SK-N-SH (cell line): ENCODE results near the gene CHCHD6. TPM values are rescaled to one million over a fixed set of nuclear protein-coding genes. Genes with fewer than 3 reads are reported as not detected.

Experiments used
- CTCF ChIA-PET: fragments of 300-600, 350-600 bp; formaldehyde crosslinking; extraction: SDS; loops from one replicate; lab custom pipeline; 2021; lab: Yijun Ruan, JAX
- POLR2A ChIA-PET: fragments of 350-600 bp; sonication (Branson Sonifier 250); formaldehyde crosslinking; extraction: SDS; loops from one replicate; lab custom pipeline; 2020; ENCODE audit warnings: antibody characterized with exemption, inconsistent platforms; lab: Yijun Ruan, JAX
- DNase-seq: peaks from one replicate; pipeline ENCODE4 v3.0.0; 2012
- H2AFZ ChIP-seq: fragments of 200-600 bp; sonication (generic); 2 replicates; pipeline ENCODE4 v1.8.1; 2016; ENCODE audit warnings: antibody characterized with exemption, mild to moderate bottlenecking, low read depth
- H3F3A ChIP-seq: fragments of 200-600 bp; sonication (generic); replicated peaks from 2 replicates; pipeline ENCODE3; 2016; ENCODE audit warnings: antibody characterized with exemption, mild to moderate bottlenecking; ENCODE audit not compliant: insufficient read depth
- H3K27ac ChIP-seq, 2 experiments: fragments of 200-500 bp in 1 of 2; fragments of 200-600 bp in 1 of 2; sonication (Bioruptor generic) in 1 of 2; sonication (generic), shearing (Covaris generic) in 1 of 2; 2 replicates each; pipeline versions ENCODE4 v1.5.1 to v1.6.1; 2014 to 2016; ENCODE audit warnings: low read depth in 2 of 2, inconsistent platforms in 1 of 2, low read length in 1 of 2, mild to moderate bottlenecking in 1 of 2, mixed read lengths in 1 of 2
- H3K27me3 ChIP-seq: fragments of 200-600 bp; sonication (generic), shearing (Covaris generic); 2 replicates; pipeline ENCODE4 v1.6.1; 2016; ENCODE audit warnings: mixed run types; ENCODE audit not compliant: insufficient read depth
- H3K36me3 ChIP-seq, 2 experiments: fragments of 200-500 bp in 1 of 2; fragments of 200-600 bp in 1 of 2; sonication (Bioruptor generic) in 1 of 2; sonication (generic) in 1 of 2; replicated peaks in 1 of 2; 2 replicates each; pipeline versions ENCODE3 to v1.5.1; 2014 to 2016; ENCODE audit warnings: low read length in 1 of 2, mild to moderate bottlenecking in 1 of 2; ENCODE audit not compliant: insufficient read depth in 2 of 2, control insufficient read depth in 1 of 2
- H3K4me1 ChIP-seq, 2 experiments: fragments of 200-500 bp in 1 of 2; fragments of 200-600 bp in 1 of 2; sonication (Bioruptor generic) in 1 of 2; sonication (generic), shearing (Covaris generic) in 1 of 2; 2 replicates each; pipeline versions ENCODE4 v1.5.1 to v1.6.1; 2014 to 2016; ENCODE audit warnings: low read depth in 1 of 2, low read length in 1 of 2, mixed run types in 1 of 2; ENCODE audit not compliant: insufficient read depth in 2 of 2, control insufficient read depth in 1 of 2
- H3K4me2 ChIP-seq: fragments of 200-600 bp; sonication (generic), shearing (Covaris generic); 2 replicates; pipeline ENCODE4 v1.6.1; 2017; ENCODE audit warnings: mixed run types
- H3K4me3 ChIP-seq, 2 experiments: fragments of 200-500 bp in 1 of 2; fragments of 200-600 bp in 1 of 2; sonication (Bioruptor generic) in 1 of 2; sonication (generic), shearing (Covaris generic) in 1 of 2; 2 replicates each; pipeline versions ENCODE4 v1.5.1 to v1.8.1; 2014 to 2016; ENCODE audit warnings: low read depth in 2 of 2, inconsistent platforms in 1 of 2, low read length in 1 of 2, mild to moderate bottlenecking in 1 of 2, mixed read lengths in 1 of 2, moderate library complexity in 1 of 2
- H3K79me2 ChIP-seq: fragments of 200-600 bp; sonication (generic); 2 replicates; pipeline ENCODE4 v1.8.1; 2017; ENCODE audit warnings: mild to moderate bottlenecking; ENCODE audit not compliant: insufficient read depth
- H3K9ac ChIP-seq: fragments of 200-600 bp; sonication (generic); 2 replicates; pipeline ENCODE4 v1.6.1; 2017; ENCODE audit warnings: mixed run types
- H3K9me2 ChIP-seq: fragments of 200-600 bp; sonication (generic); 2 replicates; pipeline ENCODE4 v1.6.1; 2017; ENCODE audit warnings: mixed run types
- H3K9me3 ChIP-seq: fragments of 200-600 bp; sonication (generic); 2 replicates; pipeline ENCODE4 v1.6.1; 2017; ENCODE audit warnings: mixed run types, mild to moderate bottlenecking, moderate library complexity
- H4K20me1 ChIP-seq: fragments of 200-600 bp; sonication (generic); 2 replicates; pipeline ENCODE4 v1.6.1; 2017; ENCODE audit warnings: mild to moderate bottlenecking, mixed run types; ENCODE audit not compliant: insufficient read depth
- CHD2 ChIP-seq: fragments of 150-350 bp; IDR thresholded peaks from 2 replicates; pipeline ENCODE4 v1.6.1; 2018; ENCODE audit warnings: low read length; ENCODE audit not compliant: partially characterized antibody
- FOXJ3 ChIP-seq: sonication (generic); formaldehyde crosslinking; IDR thresholded peaks from 2 replicates; pipeline ENCODE4 v1.5.1; 2020; ENCODE audit warnings: mild to moderate bottlenecking, missing genetic modification reagents
- FOXM1 ChIP-seq: IDR thresholded peaks from 2 replicates; pipeline ENCODE4 v1.4.0; 2012; ENCODE audit warnings: low read depth, mild to moderate bottlenecking
- IRF3 ChIP-seq: fragments of 150-350 bp; IDR thresholded peaks from 2 replicates; pipeline ENCODE4 v1.6.1; 2016; ENCODE audit warnings: mild to moderate bottlenecking, low read depth, low read length
- PBX3 ChIP-seq: IDR thresholded peaks from 2 replicates; pipeline ENCODE4; 2012
- RFX5 ChIP-seq: IDR thresholded peaks from 2 replicates; pipeline ENCODE4 v1.6.1; 2012; ENCODE audit warnings: mild to moderate bottlenecking, improper control_type of control experiment, low read length
- RXRA ChIP-seq: IDR thresholded peaks from 2 replicates; pipeline ENCODE4 v1.4.0; 2012; ENCODE audit warnings: low read depth, mild to moderate bottlenecking, borderline replicate concordance
- TCF12 ChIP-seq: IDR thresholded peaks from 2 replicates; pipeline ENCODE4 v1.4.0; 2012
- YY1 ChIP-seq: IDR thresholded peaks from 2 replicates; pipeline ENCODE4 v1.4.0; 2012; ENCODE audit warnings: low read depth, mild to moderate bottlenecking
- WGBS: methylation state at CpG from one replicate; pipeline ENCODE4 v1.1.6; 2017; ENCODE audit warnings: low lambda C conversion rate; 5-methylcytosine and 5-hydroxymethylcytosine counted together
- polyA plus RNA-seq, 3 experiments: library from polyadenylated mRNA; depleted of rRNA; stranded (reverse); fragments of >200 nt; gene quantifications; 2 replicates each; pipeline ENCODE4 v1.2.3, GENCODE V29; 2012

CHCHD6 gene
- polyA plus RNA-seq, 1 of the 3 experiments (the other 2 are of a cell fraction), result 42.5 TPM

GRCh38 chr3:126990024-126990700 is 286.1 kb downstream of the CHCHD6 start:
- peaks cover 0 to 49% of the 10 kb centered on the region in 2 experiments for H3K36me3 ChIP-seq
- H3K9me3 ChIP-seq, result no peaks in the 10 kb centered on the region
- WGBS, result 90% methylated on average over 2 of the region's 10 CpGs
- no peak overlapping the region for H3K4me3 ChIP-seq
- peaks cover 14 to 26% of the 10 kb centered on the region in 2 experiments; a peak in 2 of 4 replicates for H3K4me1 ChIP-seq
- H4K20me1 ChIP-seq, result peaks cover 100% of the 10 kb centered on the region
- peaks cover 100% of the 10 kb centered on the region for H3K79me2 ChIP-seq
- H3K9me2 ChIP-seq, result no peaks in the 10 kb centered on the region
- POLR2A ChIA-PET, result no interaction called here
- no peak overlapping the region for H3K9ac ChIP-seq
- H3K27ac ChIP-seq, result no peak overlapping the region
- no peak for DNase-seq
- H3K27me3 ChIP-seq, result no peaks in the 10 kb centered on the region
- no peak overlapping the region for H3K4me2 ChIP-seq
- no peaks in the 10 kb centered on the region for H3F3A ChIP-seq
- H2AFZ ChIP-seq, result no peak overlapping the region
- CTCF ChIA-PET, result interaction anchor here (1.5 to 2.5 kb wide), 2 partner anchors 310 to 465 kb away, joined by 8 to 10 read pairs; no protein-coding TSS in a partner anchor
- TF ChIP-seq FOXM1 (no peak), IRF3 (no peak), PBX3 (no peak)

- TF ChIP-seq RFX5 (no peak), TCF12 (no peak), YY1 (no peak), FOXM1 (no peak), FOXJ3 (CRISPR knock-in tag) (no peak), RXRA (no peak), CHD2 (no peak)
- H2AFZ ChIP-seq, result no peak overlapping the region
- H3K79me2 ChIP-seq, result peaks cover 100% of the 10 kb centered on the region
- no peaks in the 10 kb centered on the region for H3K9me2 ChIP-seq
- peaks cover 8 to 18% of the 10 kb centered on the region in 2 experiments; a peak in 2 of 4 replicates for H3K4me1 ChIP-seq
- no peaks in the 10 kb centered on the region for H3K9me3 ChIP-seq
- H3K4me3 ChIP-seq, result no peak overlapping the region
- no peaks in the 10 kb centered on the region for H3K27me3 ChIP-seq
- no peak for DNase-seq
- H3K27ac ChIP-seq, result no peak overlapping the region
- WGBS, result 96% methylated on average over 5 of the region's 5 CpGs
- H3K9ac ChIP-seq, result no peak overlapping the region
- POLR2A ChIA-PET, result no interaction called here
- CTCF ChIA-PET, result no interaction called here
- H3F3A ChIP-seq, result no peaks in the 10 kb centered on the region
- no peak overlapping the region for H3K4me2 ChIP-seq
- H3K36me3 ChIP-seq, result peaks cover 0 to 54% of the 10 kb centered on the region in 2 experiments
- peaks cover 100% of the 10 kb centered on the region for H4K20me1 ChIP-seq
These were observed 286.9 kb downstream of the CHCHD6 start for GRCh38 chr3:126990890-126991289.
